Tibial artery (tissue), 4 donors: Measurements from ENCODE around the gene ATP1A1.

Experiments
- DNase-seq, 2 donors: peaks; one replicate each; pipeline ENCODE4 v3.0.0-alpha.2; 2019
- H3K27ac ChIP-seq, 2 donors: fragments of 200-600 bp; sonication (generic) in 1 of 2; 1 replicate in 1 of 2; 2 replicates in 1 of 2; pipeline ENCODE4 v1.5.1; 2018 to 2019; ENCODE audit warnings: mild to moderate bottlenecking in 1 of 2
- H3K27me3 ChIP-seq, 2 donors: fragments of 200-600 bp; sonication (generic) in 1 of 2; one replicate each; pipeline versions ENCODE4 v1.5.1 to v1.6.0; 2016 to 2019
- H3K36me3 ChIP-seq, 3 donors: fragments of 200-600 bp; sonication (generic) in 2 of 3; one replicate each; pipeline ENCODE4 v1.5.1; 2016 to 2019; ENCODE audit warnings: mild to moderate bottlenecking in 2 of 3
- H3K4me1 ChIP-seq, 4 donors: fragments of 200-600 bp; sonication (generic) in 2 of 4; 1 replicate in 3 of 4; 2 replicates in 1 of 4; pipeline ENCODE4 v1.5.1; 2016 to 2019
- H3K4me3 ChIP-seq, 2 donors: fragments of 200-600 bp; sonication (generic) in 1 of 2; 1 replicate in 1 of 2; 2 replicates in 1 of 2; pipeline ENCODE4 v1.5.1; 2018 to 2019; ENCODE audit warnings: mild to moderate bottlenecking in 2 of 2
- H3K9me3 ChIP-seq, 3 donors: fragments of 200-600 bp; sonication (generic) in 1 of 3; one replicate each; pipeline ENCODE4 v1.5.1; 2016 to 2019
- CTCF ChIP-seq, 2 experiments: fragments of 200-600 bp in 1 of 2; fragments of 450-650 bp in 1 of 2; IDR thresholded peaks; one replicate each; pipeline ENCODE4 v1.5.1; 2017 to 2019; ENCODE audit warnings: antibody characterized with exemption in 2 of 2, mild to moderate bottlenecking in 1 of 2, moderate library complexity in 1 of 2
- intact Hi-C: fragments of 100-400 bp; cut with DNase I; formaldehyde crosslinking; loops from one replicate; pipeline ENCODE4 v1.15.0; 2023; ENCODE audit warnings: low total_unique reads

ATP1A1 gene

GRCh38 chr1:116365857-116366256 lies 7.2 kb upstream of the ATP1A1 start:
- H3K27ac ChIP-seq: no peak overlapping the region

GRCh38 chr1:116367256-116367945 lies 5.6 kb upstream of the ATP1A1 start:
- DNase-seq: no peak
- no peak overlapping the region for H3K4me3 ChIP-seq
- H3K27ac ChIP-seq: no peak overlapping the region
- TF ChIP-seq CTCF (IDR thresholded peaks at IDR 0.05): no peak
- H3K4me1 ChIP-seq: peaks cover 0 to 4% (median 1%) of the 10 kb centered on the region in 4 donors
- H3K36me3 ChIP-seq: no peaks in the 10 kb centered on the region
- H3K27me3 ChIP-seq: no peaks in the 10 kb centered on the region
- H3K9me3 ChIP-seq: no peaks in the 10 kb centered on the region
- intact Hi-C loops: loop anchor here (10.0 kb wide), 1 partner anchor 47 kb away; no protein-coding TSS in a partner anchor

More at GRCh38 chr1:116365857-116366256, 7.2 kb upstream of the ATP1A1 start:
- Histone ChIP-seq H3K9me3 (no peaks in the 10 kb centered on the region), H3K27me3 (no peaks in the 10 kb centered on the region), H3K36me3 (no peaks in the 10 kb centered on the region), H3K4me1 (no peaks in the 10 kb centered on the region), H3K4me3 (no peak overlapping the region)
- no peak for TF ChIP-seq CTCF (IDR thresholded peaks at IDR 0.05)
- DNase-seq: no peak
- intact Hi-C loops: loop anchor here (10.0 kb wide), 1 partner anchor 49 kb away; no protein-coding TSS in a partner anchor

GRCh38 chr1:116368241-116368640 lies 4.8 kb upstream of the ATP1A1 start:
- Histone ChIP-seq H3K27me3 (no peaks in the 10 kb centered on the region), H3K4me3 (no peak overlapping the region), H3K4me1 (peaks cover 0 to 8% (median 2%) of the 10 kb centered on the region in 4 donors), H3K36me3 (no peaks in the 10 kb centered on the region), H3K27ac (no peak overlapping the region), H3K9me3 (no peaks in the 10 kb centered on the region)
- DNase-seq: no peak
- TF ChIP-seq CTCF (IDR thresholded peaks at IDR 0.05): no peak
- intact Hi-C loops: loop anchor here (10.0 kb wide), 1 partner anchor 47 kb away; no protein-coding TSS in a partner anchor

GRCh38 chr1:116370181-116370580 lies 2.9 kb upstream of the ATP1A1 start:
- Histone ChIP-seq H3K27me3 (no peaks in the 10 kb centered on the region), H3K4me1 (peaks cover 0 to 17% (median 12%) of the 10 kb centered on the region in 4 donors), H3K4me3 (no peak overlapping the region), H3K36me3 (no peaks in the 10 kb centered on the region), H3K9me3 (no peaks in the 10 kb centered on the region), H3K27ac (no peak overlapping the region)
- TF ChIP-seq CTCF (IDR thresholded peaks at IDR 0.05): no peak
- DNase-seq: no peak
- intact Hi-C loops: loop anchor here (5.0 kb wide), 2 partner anchors 202 to 203 kb away; partner anchors contain the start of gene CD58

- Histone ChIP-seq H3K9me3 (no peaks in the 10 kb centered on the region), H3K27ac (peak overlapping the region; percentile 98), H3K4me1 (peaks cover 0 to 33% (median 25%) of the 10 kb centered on the region in 4 donors), H3K4me3 (no peak overlapping the region), H3K36me3 (no peaks in the 10 kb centered on the region), H3K27me3 (no peaks in the 10 kb centered on the region)
- intact Hi-C loops: loop anchor here (5.0 kb wide), 2 partner anchors 201 to 204 kb away; partner anchors contain the start of gene CD58
- TF ChIP-seq CTCF (IDR thresholded peaks at IDR 0.05): no peak
- DNase-seq: no peak
These were observed 1.3 kb upstream of the ATP1A1 start for GRCh38 chr1:116371752-116372151.
